Astrocyte (in vitro differentiated cells and primary cell): ENCODE measurements around the gene PROX2. TPM values are rescaled to one million over a fixed set of nuclear protein-coding genes. Genes with fewer than 3 reads are reported as not detected.

Experiments
- DNase-seq: peaks from one replicate; pipeline ENCODE4 v3.0.0-alpha.2; 2010; ENCODE audit warnings: low read depth
- FAIRE-seq: peaks from 2 replicates; lab custom pipeline; 2011; peaks lifted over from hg19 to GRCh38; lab: Jason Lieb, UNC
- H2AFZ ChIP-seq: 2 replicates; pipeline ENCODE4 v1.6.0; 2012; ENCODE audit warnings: low read depth, low read length, inconsistent platforms
- H3K27ac ChIP-seq: 2 replicates; pipeline ENCODE4 v1.5.1; 2011; ENCODE audit warnings: low read depth, low read length, inconsistent platforms
- H3K27me3 ChIP-seq: 2 replicates; pipeline ENCODE4 v1.6.0; 2011; ENCODE audit warnings: low read length, inconsistent platforms; ENCODE audit not compliant: insufficient read depth
- H3K36me3 ChIP-seq: 2 replicates; pipeline ENCODE4 v1.5.1; 2011; ENCODE audit warnings: low read length, inconsistent platforms; ENCODE audit not compliant: insufficient read depth
- H3K4me1 ChIP-seq: 2 replicates; pipeline ENCODE4 v1.5.1; 2011; ENCODE audit warnings: low read length, inconsistent platforms; ENCODE audit not compliant: insufficient read depth
- H3K4me2 ChIP-seq: 2 replicates; pipeline ENCODE4 v1.6.0; 2012; ENCODE audit warnings: low read length, inconsistent platforms
- H3K4me3 ChIP-seq: 2 replicates; pipeline ENCODE4 v1.5.1; 2011; ENCODE audit warnings: low read depth, mild to moderate bottlenecking, low read length, inconsistent platforms; ENCODE audit not compliant: insufficient read depth
- H3K79me2 ChIP-seq: 2 replicates; pipeline ENCODE4 v1.6.0; 2012; ENCODE audit warnings: mild to moderate bottlenecking, low read length, inconsistent platforms; ENCODE audit not compliant: insufficient read depth
- H3K9ac ChIP-seq: 2 replicates; pipeline ENCODE4 v1.6.0; 2012; ENCODE audit warnings: mild to moderate bottlenecking, low read length, inconsistent platforms
- H3K9me3 ChIP-seq: 2 replicates; pipeline ENCODE4 v1.5.1; 2012; ENCODE audit warnings: low read depth, mild to moderate bottlenecking, low read length, inconsistent platforms; ENCODE audit not compliant: insufficient read depth
- H4K20me1 ChIP-seq: 2 replicates; pipeline ENCODE4 v1.6.0; 2012; ENCODE audit warnings: low read length, inconsistent platforms; ENCODE audit not compliant: insufficient read depth
- H3K27ac Mint-ChIP-seq: one replicate; pipeline ENCODE4 v1.8.0; 2021; ENCODE audit warnings: mild to moderate bottlenecking, mixed read lengths; ENCODE audit not compliant: unreplicated experiment
- H3K27me3 Mint-ChIP-seq: one replicate; pipeline ENCODE4 v1.8.0; 2021; ENCODE audit warnings: low read depth, mixed read lengths; ENCODE audit not compliant: unreplicated experiment
- H3K36me3 Mint-ChIP-seq: one replicate; pipeline ENCODE4 v1.8.0; 2021; ENCODE audit warnings: low read depth, mixed read lengths; ENCODE audit not compliant: unreplicated experiment
- H3K4me1 Mint-ChIP-seq: one replicate; pipeline ENCODE4 v1.8.0; 2021; ENCODE audit warnings: low read depth, mixed read lengths; ENCODE audit not compliant: unreplicated experiment
- H3K4me3 Mint-ChIP-seq: one replicate; pipeline ENCODE4 v1.8.0; 2021; ENCODE audit warnings: mild to moderate bottlenecking, moderate library complexity, mixed read lengths; ENCODE audit not compliant: unreplicated experiment
- H3K9me3 Mint-ChIP-seq: one replicate; pipeline ENCODE4 v1.8.0; 2021; ENCODE audit warnings: mild to moderate bottlenecking, mixed read lengths; ENCODE audit not compliant: unreplicated experiment
- EZH2 ChIP-seq: IDR thresholded peaks from 2 replicates; pipeline ENCODE4 v1.6.1; 2012; ENCODE audit warnings: mild to moderate bottlenecking, low read length, inconsistent platforms; ENCODE audit not compliant: insufficient read depth
- total RNA-seq: library from RNA; stranded (reverse); gene quantifications from 2 replicates; pipeline ENCODE4 v1.2.1, GENCODE V29; 2021
- TF ChIP-seq, protein P1 (sequence below): IDR thresholded peaks from 2 replicates; pipeline ENCODE4 v1.5.1; 2011; ENCODE audit warnings: low read depth, mild to moderate bottlenecking, inconsistent platforms, low read length, moderate library complexity; ENCODE audit not compliant: insufficient read depth

The PROX2 gene
- total RNA-seq, 1 donor from 2014 or later = not detected

DNA sequence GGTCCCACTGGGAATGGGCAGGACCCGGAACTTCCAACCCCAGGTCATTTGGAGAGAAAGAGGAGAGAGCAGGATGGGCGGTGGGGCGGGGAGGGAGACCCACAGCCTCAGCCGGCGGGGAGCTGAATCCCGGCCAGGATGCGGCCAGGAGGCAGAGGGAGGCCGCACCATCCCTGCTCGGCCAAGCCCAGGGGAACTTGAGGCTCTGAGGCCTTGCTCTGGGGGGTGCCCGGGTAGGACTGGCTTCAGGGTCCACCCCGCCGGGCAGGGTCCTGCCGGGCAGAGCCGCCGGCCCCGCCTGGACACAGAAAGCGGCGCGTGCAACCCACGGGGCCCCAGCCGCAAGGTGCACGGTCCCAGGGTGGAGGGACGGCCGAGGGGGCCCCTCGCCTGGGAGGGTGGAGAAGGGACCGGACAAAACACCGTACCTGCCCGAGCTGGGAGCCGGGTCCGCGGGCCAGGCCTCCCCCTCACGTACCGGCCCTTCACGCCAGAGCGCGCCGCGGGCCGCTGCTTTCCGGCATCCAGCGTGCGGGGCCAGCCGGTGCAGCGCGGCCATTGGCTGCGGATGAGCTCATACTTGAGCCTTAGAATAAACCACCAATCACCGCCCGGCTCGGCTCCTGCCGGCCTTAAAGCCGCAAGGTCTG, 46.9 kb upstream of the PROX2 start, which contains the start of gene RPS6KL1:
Gene RPS6KL1, minus strand, starts transcription at position 509 of the 650 bp plus-strand sequence. CDS start 1,719 bp downstream, outside the sequence.
- peak within 1 kb of the TSS; percentile 78 for H3K9ac ChIP-seq

GRCh38 chr14:74921987-74922751, 46.2 kb upstream of the PROX2 start:
- Histone ChIP-seq H3K4me1 (peaks cover 8% of the 10 kb centered on the region), H3K4me3 (peak overlapping the region; percentile 62), H4K20me1 (no peaks in the 10 kb centered on the region), H3K4me2 (peak overlapping the region; percentile 85), H2AFZ (peak overlapping the region; percentile 91), H3K9ac (peak overlapping the region; percentile 78), H3K79me2 (no peaks in the 10 kb centered on the region), H3K36me3 (no peaks in the 10 kb centered on the region), H3K9me3 (no peaks in the 10 kb centered on the region), H3K27me3 (peaks cover 5% of the 10 kb centered on the region), H3K27ac (no peak overlapping the region)
- Mint-ChIP-seq H3K27me3 (peaks cover 20% of the 10 kb centered on the region), H3K4me3 (peak overlapping the region; percentile 60), H3K9me3 (no peaks in the 10 kb centered on the region), H3K27ac (no peak overlapping the region), H3K36me3 (no peaks in the 10 kb centered on the region), H3K4me1 (peaks cover 3% of the 10 kb centered on the region)
- TF ChIP-seq, protein P1, sequence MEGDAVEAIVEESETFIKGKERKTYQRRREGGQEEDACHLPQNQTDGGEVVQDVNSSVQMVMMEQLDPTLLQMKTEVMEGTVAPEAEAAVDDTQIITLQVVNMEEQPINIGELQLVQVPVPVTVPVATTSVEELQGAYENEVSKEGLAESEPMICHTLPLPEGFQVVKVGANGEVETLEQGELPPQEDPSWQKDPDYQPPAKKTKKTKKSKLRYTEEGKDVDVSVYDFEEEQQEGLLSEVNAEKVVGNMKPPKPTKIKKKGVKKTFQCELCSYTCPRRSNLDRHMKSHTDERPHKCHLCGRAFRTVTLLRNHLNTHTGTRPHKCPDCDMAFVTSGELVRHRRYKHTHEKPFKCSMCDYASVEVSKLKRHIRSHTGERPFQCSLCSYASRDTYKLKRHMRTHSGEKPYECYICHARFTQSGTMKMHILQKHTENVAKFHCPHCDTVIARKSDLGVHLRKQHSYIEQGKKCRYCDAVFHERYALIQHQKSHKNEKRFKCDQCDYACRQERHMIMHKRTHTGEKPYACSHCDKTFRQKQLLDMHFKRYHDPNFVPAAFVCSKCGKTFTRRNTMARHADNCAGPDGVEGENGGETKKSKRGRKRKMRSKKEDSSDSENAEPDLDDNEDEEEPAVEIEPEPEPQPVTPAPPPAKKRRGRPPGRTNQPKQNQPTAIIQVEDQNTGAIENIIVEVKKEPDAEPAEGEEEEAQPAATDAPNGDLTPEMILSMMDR = no peak
- no peak for TF ChIP-seq EZH2
- FAIRE-seq (no peak), DNase-seq (no peak)

More for the DNA sequence above, 46.9 kb upstream of the PROX2 start, which contains the start of gene RPS6KL1:
- H3K27ac Mint-ChIP-seq = no peak within 1 kb of the TSS
- H3K27me3 Mint-ChIP-seq = peaks cover 20% of the 10 kb centered on the region
- Histone ChIP-seq H2AFZ (peak within 1 kb of the TSS; percentile 91), H3K9me3 (no peaks in the 10 kb centered on the region), H3K4me3 (peak within 1 kb of the TSS; percentile 62), H3K27ac (no peak within 1 kb of the TSS), H4K20me1 (no peaks in the 10 kb centered on the region), H3K4me2 (peak within 1 kb of the TSS; percentile 85), H3K36me3 (no peaks in the 10 kb centered on the region), H3K27me3 (peaks cover 6% of the 10 kb centered on the region), H3K79me2 (no peaks in the 10 kb centered on the region), H3K4me1 (peaks cover 8% of the 10 kb centered on the region)
- peak; percentile 52 for DNase-seq
- no peaks in the 10 kb centered on the region for H3K36me3 Mint-ChIP-seq
- H3K9me3 Mint-ChIP-seq = no peaks in the 10 kb centered on the region
- TF ChIP-seq, protein P1 = no peak
- TF ChIP-seq EZH2 = no peak
- no peak for FAIRE-seq
- H3K4me1 Mint-ChIP-seq = peaks cover 3% of the 10 kb centered on the region
- H3K4me3 Mint-ChIP-seq = peak within 1 kb of the TSS; percentile 60
